ENCODE data around the gene CHST14. TPM values are rescaled to one million over a fixed set of nuclear protein-coding genes. Genes with fewer than 3 reads are reported as not detected.

CHST14 gene
- total RNA-seq, 1 donor, result 14.2 TPM

DNA sequence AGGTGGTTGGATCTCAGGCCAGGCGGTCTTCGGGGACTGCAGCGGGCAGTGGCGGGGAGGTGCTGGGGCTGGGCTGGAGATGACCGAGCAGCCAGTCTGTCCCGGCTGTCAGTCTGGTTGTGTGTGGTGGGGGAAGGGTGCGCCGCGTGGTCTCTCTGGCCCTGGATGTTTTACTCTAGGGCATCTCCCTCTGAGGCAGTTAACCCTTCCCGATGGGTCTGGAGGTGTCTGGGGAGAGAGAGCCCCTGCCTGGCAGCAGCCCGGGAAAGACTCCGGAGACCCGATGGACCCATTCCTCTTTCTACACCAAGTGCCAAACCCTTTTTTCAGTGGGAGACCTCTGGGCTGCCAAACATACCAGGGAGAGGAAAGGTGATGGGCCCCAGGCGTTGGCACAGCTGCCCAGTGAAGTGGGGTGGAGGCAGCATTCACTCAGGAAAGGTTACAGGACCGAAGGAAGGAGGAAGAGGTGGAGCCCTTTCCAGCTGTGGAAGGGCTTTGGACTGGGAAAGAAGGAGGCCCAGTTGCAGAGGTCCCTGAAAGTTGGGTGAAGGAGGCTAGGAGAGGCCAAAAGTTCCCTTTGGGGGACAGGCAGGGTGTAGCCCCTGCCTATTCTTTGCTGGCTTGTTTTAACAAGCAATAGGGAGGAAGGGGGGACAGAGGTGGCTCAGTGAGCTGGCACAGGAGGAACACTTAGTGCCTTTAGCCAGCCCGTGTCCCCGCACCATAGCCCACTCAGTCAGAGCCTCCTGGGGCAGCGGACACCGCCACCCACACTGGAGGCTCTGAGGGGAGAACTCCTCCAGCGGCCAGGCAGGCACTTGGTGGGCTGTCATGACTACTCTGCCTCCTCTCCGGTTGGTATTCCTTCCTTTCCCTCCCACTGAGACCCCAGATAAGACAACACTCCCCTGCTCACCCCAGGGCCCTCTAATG, 32.8 kb upstream of the CHST14 start:
- TF ChIP-seq, protein P1, sequence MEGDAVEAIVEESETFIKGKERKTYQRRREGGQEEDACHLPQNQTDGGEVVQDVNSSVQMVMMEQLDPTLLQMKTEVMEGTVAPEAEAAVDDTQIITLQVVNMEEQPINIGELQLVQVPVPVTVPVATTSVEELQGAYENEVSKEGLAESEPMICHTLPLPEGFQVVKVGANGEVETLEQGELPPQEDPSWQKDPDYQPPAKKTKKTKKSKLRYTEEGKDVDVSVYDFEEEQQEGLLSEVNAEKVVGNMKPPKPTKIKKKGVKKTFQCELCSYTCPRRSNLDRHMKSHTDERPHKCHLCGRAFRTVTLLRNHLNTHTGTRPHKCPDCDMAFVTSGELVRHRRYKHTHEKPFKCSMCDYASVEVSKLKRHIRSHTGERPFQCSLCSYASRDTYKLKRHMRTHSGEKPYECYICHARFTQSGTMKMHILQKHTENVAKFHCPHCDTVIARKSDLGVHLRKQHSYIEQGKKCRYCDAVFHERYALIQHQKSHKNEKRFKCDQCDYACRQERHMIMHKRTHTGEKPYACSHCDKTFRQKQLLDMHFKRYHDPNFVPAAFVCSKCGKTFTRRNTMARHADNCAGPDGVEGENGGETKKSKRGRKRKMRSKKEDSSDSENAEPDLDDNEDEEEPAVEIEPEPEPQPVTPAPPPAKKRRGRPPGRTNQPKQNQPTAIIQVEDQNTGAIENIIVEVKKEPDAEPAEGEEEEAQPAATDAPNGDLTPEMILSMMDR (IDR thresholded peaks at IDR 0.05; ENCODE audit: insufficient read depth, low read depth, low read length), result no peak
- DNase-seq (ENCODE audit: low read depth), result no peak
- H3K4me3 ChIP-seq (ENCODE audit: low read depth, low read length), result no peak overlapping the region

DNA sequence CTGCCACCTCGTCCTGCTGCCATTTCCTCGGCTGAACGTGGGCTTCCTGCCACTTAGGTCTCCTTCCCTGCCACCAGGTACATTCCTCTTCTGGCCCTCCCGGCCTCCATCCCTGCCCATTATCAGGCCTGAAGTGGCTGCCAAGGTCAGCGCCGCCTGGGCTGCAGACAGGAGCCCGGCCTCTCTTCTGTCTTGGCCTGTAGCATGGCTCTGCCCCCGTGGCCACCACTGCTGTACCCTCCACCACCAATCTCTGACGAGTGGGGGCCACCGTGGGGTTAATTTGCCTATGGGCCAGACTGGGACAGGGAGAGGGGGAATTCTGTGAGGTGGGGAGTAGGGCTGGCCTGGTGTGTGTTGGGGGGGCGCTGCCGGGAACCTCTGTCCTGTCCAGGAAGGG, 32.1 kb upstream of the CHST14 start:
- DNase-seq (ENCODE audit: low read depth), result no peak
- H3K4me3 ChIP-seq (ENCODE audit: low read depth, low read length), result peak overlapping the region; percentile 15
- TF ChIP-seq, protein P1 (IDR thresholded peaks at IDR 0.05; ENCODE audit: insufficient read depth, low read depth, low read length), result no peak

DNA sequence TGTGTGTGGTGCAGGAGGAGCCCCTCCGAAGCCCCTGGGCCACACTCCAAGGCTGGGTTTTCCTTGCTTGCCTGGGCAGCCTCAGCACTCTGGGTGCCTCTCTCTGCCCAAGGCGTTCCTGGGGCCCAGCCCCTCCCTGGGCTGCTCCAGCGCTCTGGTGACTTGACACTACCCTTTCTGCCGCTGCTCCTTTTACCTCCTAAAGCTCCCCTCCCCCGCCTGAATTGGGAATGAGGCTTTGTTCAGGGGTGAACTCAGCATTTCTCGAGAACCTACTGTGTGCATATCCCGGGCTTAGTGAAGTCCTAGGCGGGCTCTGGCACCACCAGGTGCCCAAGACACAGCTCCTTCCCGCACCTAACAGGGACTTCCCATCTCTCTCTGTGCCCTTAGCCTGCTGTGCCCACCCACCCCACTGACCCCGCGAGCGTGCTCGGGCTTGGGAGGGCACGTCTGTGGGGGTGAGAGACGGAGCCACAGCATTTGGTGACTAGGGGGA, 31.3 kb upstream of the CHST14 start:
- peak overlapping the region; percentile 76 for H3K4me3 ChIP-seq (ENCODE audit: low read depth, low read length)
- DNase-seq (ENCODE audit: low read depth), result no peak
- TF ChIP-seq, protein P1 (IDR thresholded peaks at IDR 0.05; ENCODE audit: insufficient read depth, low read depth, low read length), result no peak

DNA sequence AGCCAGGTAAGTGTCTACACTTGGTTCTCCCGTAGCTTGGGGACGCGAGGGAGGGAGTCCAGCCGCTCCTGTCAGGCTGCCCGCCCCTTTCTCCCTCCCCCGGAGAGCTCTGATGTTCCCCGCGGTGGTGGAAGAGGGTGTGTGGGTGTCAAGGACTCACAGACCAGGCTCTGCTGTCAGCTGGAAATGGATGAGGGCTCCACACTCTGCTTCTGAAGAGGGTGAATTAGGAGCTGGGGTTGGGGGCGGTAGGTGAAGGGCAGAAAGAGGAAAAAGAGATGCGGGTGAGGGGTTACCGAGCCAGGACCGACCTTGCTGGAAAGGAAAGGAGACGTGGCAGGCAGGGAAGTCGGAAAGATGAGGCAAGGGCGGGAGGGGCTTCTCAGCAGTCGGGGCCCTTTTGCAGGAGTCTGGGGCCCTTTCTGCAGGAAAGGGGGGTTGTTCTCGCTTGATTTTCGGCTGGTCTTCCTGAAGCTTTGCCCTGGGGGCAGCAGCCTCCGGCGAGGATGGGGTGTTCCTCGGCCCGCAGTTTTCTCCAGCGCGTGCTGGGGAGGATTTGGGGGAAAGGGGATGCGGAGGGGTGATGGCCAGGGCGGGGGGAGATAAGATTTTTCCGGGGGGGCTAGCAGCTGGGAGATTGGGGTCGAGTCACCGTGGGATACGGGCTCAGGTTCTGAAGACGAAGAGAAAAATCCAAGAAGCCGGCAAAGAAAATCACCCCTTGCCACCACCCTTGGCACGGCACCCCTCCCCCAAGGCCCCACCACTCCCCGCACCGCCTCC, 30.6 kb upstream of the CHST14 start:
- peak overlapping the region; percentile 76 for H3K4me3 ChIP-seq (ENCODE audit: low read depth, low read length)
- TF ChIP-seq, protein P1 (IDR thresholded peaks at IDR 0.05; ENCODE audit: insufficient read depth, low read depth, low read length), result no peak
- peak; percentile 49 for DNase-seq (ENCODE audit: low read depth)

DNA sequence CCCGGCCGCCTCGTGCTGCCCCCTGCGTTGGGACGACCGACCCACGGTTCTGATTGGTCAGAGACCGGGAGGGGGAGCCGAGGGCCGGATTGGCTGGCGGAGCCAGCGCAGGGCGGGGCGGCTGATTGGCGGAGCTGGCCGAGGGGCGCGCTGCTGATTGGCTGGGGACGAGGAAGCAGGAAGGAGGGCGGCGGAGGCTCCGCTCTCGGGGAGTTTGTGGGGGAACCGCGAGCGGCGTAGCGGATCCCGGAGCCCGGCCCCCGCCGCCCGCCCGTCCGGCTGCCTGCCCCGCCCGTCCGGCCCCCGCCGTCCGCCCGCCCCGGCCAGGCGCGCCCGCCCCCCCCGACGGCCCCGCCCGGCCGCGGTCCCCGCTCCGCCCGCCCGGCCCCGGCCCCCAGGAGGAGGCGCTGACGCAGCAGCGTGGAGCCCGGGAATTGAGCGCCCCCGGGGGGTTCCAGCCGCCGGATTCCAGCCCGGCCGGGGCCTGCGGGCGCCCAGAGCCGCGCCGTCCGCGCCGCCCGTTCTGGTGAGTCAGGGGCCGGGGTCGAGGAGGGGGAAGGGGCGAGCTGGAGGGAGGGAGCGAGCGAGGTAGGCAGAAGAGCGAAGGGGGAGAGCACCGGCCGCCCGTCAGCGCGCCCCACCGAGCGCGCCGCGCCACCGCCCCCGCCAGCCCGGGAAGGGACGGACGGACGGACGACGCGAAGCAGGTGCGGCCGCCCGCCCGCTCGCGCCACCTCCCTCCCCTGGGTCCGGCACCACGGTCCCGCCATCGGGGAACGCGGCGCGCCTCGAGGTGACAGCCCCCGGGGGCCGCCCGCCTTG, 29.8 kb upstream of the CHST14 start, which contains the start of gene BAHD1:
Gene BAHD1 (plus strand): TSS at position 211 of the 822 bp plus-strand sequence. CDS start 17,512 bp downstream, outside the sequence.
- TF ChIP-seq, protein P1 (IDR thresholded peaks at IDR 0.05; ENCODE audit: insufficient read depth, low read depth, low read length), result no peak
- peak; percentile 95 for DNase-seq (ENCODE audit: low read depth)
- peak within 1 kb of the TSS; percentile 76 for H3K4me3 ChIP-seq (ENCODE audit: low read depth, low read length)

All from fibroblast of villous mesenchyme (primary cell).